GM23338 (cell line): ENCODE measurements around the gene HSD3B7. TPM values are rescaled to one million over a fixed set of nuclear protein-coding genes. Genes with fewer than 3 reads are reported as not detected.

Experiments
- ATAC-seq: fragments of 200-7000 bp; cut with Tn5 transposase; 3 replicates; pipeline ENCODE4 v1.9.1; 2020
- DNase-seq: peaks from one replicate; pipeline ENCODE4 v3.0.0-alpha.2; 2015; ENCODE audit warnings: low spot score
- H2AFZ ChIP-seq: fragments of 200-600 bp; sonication (generic); 2 replicates; pipeline ENCODE4 v1.8.0; 2016; ENCODE audit warnings: antibody characterized with exemption, mild to moderate bottlenecking, moderate library complexity
- H3F3A ChIP-seq: fragments of 200-600 bp; sonication (generic); replicated peaks from 2 replicates; pipeline ENCODE4 v1.8.0; 2017; ENCODE audit warnings: antibody characterized with exemption, mixed run types, low read depth
- H3K27ac ChIP-seq: fragments of 200-600 bp; sonication (generic); 2 replicates; pipeline ENCODE4 v1.6.1; 2016; ENCODE audit warnings: low read depth
- H3K27me3 ChIP-seq: fragments of 200-600 bp; sonication (generic); 2 replicates; pipeline ENCODE4 v1.8.0; 2016; ENCODE audit warnings: mild to moderate bottlenecking, mixed run types, moderate library complexity; ENCODE audit not compliant: insufficient read depth
- H3K36me3 ChIP-seq: fragments of 200-600 bp; sonication (generic); 2 replicates; pipeline ENCODE4 v1.8.0; 2016; ENCODE audit warnings: mild to moderate bottlenecking; ENCODE audit not compliant: insufficient read depth
- H3K4me1 ChIP-seq: fragments of 200-600 bp; sonication (generic); 2 replicates; pipeline ENCODE4 v1.8.0; 2016; ENCODE audit warnings: mild to moderate bottlenecking, moderate library complexity; ENCODE audit not compliant: insufficient read depth
- H3K4me2 ChIP-seq: fragments of 200-600 bp; sonication (generic); 2 replicates; pipeline ENCODE4 v1.7.1; 2017; ENCODE audit warnings: mixed run types
- H3K4me3 ChIP-seq: fragments of 200-600 bp; sonication (generic); 2 replicates; pipeline ENCODE4 v1.6.1; 2016; ENCODE audit warnings: mixed run types
- H3K79me2 ChIP-seq: fragments of 200-600 bp; sonication (generic); replicated peaks from 2 replicates; pipeline ENCODE4 v1.8.0; 2017; ENCODE audit warnings: mild to moderate bottlenecking; ENCODE audit not compliant: insufficient read depth
- H3K9me2 ChIP-seq: fragments of 200-600 bp; sonication (generic); 2 replicates; pipeline ENCODE4 v1.8.0; 2017; ENCODE audit not compliant: insufficient read depth
- H4K20me1 ChIP-seq: fragments of 200-600 bp; sonication (generic); replicated peaks from 2 replicates; pipeline ENCODE4 v1.8.0; 2017; ENCODE audit warnings: mild to moderate bottlenecking; ENCODE audit not compliant: insufficient read depth
- H3K27ac Mint-ChIP-seq: 2 replicates; pipeline ENCODE4 v1.8.0; 2020; ENCODE audit warnings: inconsistent platforms, mild to moderate bottlenecking, moderate library complexity, mixed read lengths
- H3K27me3 Mint-ChIP-seq: 3 replicates; pipeline ENCODE4 v1.8.0; 2022; ENCODE audit warnings: low read depth, mild to moderate bottlenecking, moderate library complexity, mixed read lengths, inconsistent platforms; ENCODE audit not compliant: insufficient read depth, poor library complexity
- H3K36me3 Mint-ChIP-seq: 3 replicates; pipeline ENCODE4 v1.8.0; 2021; ENCODE audit warnings: low read depth, mild to moderate bottlenecking, inconsistent platforms, moderate library complexity, mixed read lengths
- H3K4me1 Mint-ChIP-seq: 3 replicates; pipeline ENCODE4 v1.8.0; 2020; ENCODE audit warnings: mild to moderate bottlenecking, inconsistent platforms, mixed read lengths
- H3K4me3 Mint-ChIP-seq: 3 replicates; pipeline ENCODE4 v1.8.0; 2021; ENCODE audit warnings: moderate library complexity, mild to moderate bottlenecking, inconsistent platforms, mixed read lengths
- H3K9me3 Mint-ChIP-seq: 3 replicates; pipeline ENCODE4 v1.8.0; 2020; ENCODE audit warnings: moderate library complexity, mild to moderate bottlenecking, inconsistent platforms, mixed read lengths
- CREB1 ChIP-seq: fragments of 250-450 bp; sonication (Bioruptor Pico); IDR thresholded peaks from 2 replicates; pipeline ENCODE4 v1.5.0; 2020; ENCODE audit warnings: low read depth, mild to moderate bottlenecking, moderate library complexity
- CTCF ChIP-seq, 2 experiments: fragments of 200-600 bp in 1 of 2; sonication (generic) in 1 of 2; conservative IDR thresholded peaks; 2 replicates each; pipeline versions ENCODE4 v1.5.1 to v1.6.1; 2016 to 2017; ENCODE audit warnings: antibody characterized with exemption in 2 of 2, low read depth in 2 of 2, mild to moderate bottlenecking in 2 of 2, moderate library complexity in 1 of 2
- ETS1 ChIP-seq: IDR thresholded peaks from 2 replicates; pipeline ENCODE4 v1.6.1; 2016; ENCODE audit warnings: antibody characterized with exemption
- EZH2phosphoT487 ChIP-seq: fragments of 200-600 bp; sonication (generic); IDR thresholded peaks from one replicate; pipeline ENCODE4 v1.8.1; 2018; ENCODE audit warnings: antibody characterized with exemption; ENCODE audit not compliant: unreplicated experiment
- JUNB ChIP-seq: IDR thresholded peaks from one replicate; pipeline ENCODE4 v1.6.1; 2016; ENCODE audit warnings: antibody characterized with exemption; ENCODE audit not compliant: unreplicated experiment
- POLR2AphosphoS5 ChIP-seq: IDR thresholded peaks from 2 replicates; pipeline ENCODE4 v1.6.1; 2016; ENCODE audit warnings: antibody characterized with exemption, low read depth
- REST ChIP-seq: IDR thresholded peaks from one replicate; pipeline ENCODE4 v1.6.1; 2018; ENCODE audit warnings: antibody characterized with exemption; ENCODE audit not compliant: unreplicated experiment
- STAT1 ChIP-seq: IDR thresholded peaks from one replicate; pipeline ENCODE4 v1.6.1; 2016; ENCODE audit warnings: antibody characterized with exemption; ENCODE audit not compliant: unreplicated experiment
- ZNF114 ChIP-seq: fragments of 250-450 bp; sonication (Bioruptor Pico); IDR thresholded peaks from 2 replicates; pipeline ENCODE4 v1.5.0; 2020; ENCODE audit warnings: mild to moderate bottlenecking, moderate library complexity
- ZNF331 ChIP-seq: fragments of 250-450 bp; sonication (Bioruptor Pico); IDR thresholded peaks from 2 replicates; pipeline ENCODE4 v1.5.0; 2020; ENCODE audit warnings: low read depth, mild to moderate bottlenecking, moderate library complexity
- ZNF462 ChIP-seq: fragments of 250-450 bp; sonication (Bioruptor Pico); IDR thresholded peaks from 2 replicates; pipeline ENCODE4 v1.5.0; 2020; ENCODE audit warnings: mild to moderate bottlenecking, moderate library complexity
- polyA plus RNA-seq: library from polyadenylated mRNA; unstranded; fragments of >200 nt; fragmentation: Nextera tagmentation; extraction: Ambion mirVana; gene quantifications from 2 replicates; pipeline ENCODE4 v1.2.1, GENCODE V29; 2016
- total RNA-seq: library from RNA; depleted of rRNA; stranded (reverse); fragments of >200 nt; shearing (Covaris generic); gene quantifications from 2 replicates; pipeline ENCODE4 v1.2.3, GENCODE V29; 2014

HSD3B7 gene
- total and polyA plus RNA-seq, 2 experiments from 2014 or later, result 4.3 to 12.2 TPM

DNA sequence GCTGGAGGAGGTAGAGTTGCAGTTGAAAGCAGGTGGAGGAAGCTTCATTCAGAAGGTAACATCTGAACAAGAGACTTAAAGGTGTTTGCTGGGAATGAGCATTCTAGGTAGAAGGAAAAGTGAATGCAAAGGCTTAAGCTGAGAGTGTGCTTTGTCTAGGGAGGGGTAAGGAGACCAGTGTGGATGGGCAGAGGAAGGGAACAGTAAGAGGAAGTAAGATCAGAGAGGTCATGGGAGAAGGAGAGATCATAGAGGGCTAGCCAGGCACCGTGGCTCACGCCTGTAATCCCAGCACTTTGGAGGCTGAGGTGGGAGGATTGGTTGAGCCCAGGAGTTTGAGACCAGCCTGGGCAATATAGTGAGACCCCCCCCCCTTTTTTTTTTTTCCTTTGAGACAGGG, 51.7 kb downstream of the HSD3B7 start:
- Histone ChIP-seq H3K27me3 (no peaks in the 10 kb centered on the region), H3F3A (peaks cover 16% of the 10 kb centered on the region), H3K79me2 (no peaks in the 10 kb centered on the region; the same call in 1 of the 2 replicates), H2AFZ (no peak overlapping the region), H3K4me2 (no peak overlapping the region), H3K9me2 (no peaks in the 10 kb centered on the region), H3K36me3 (no peaks in the 10 kb centered on the region; the same call in 1 of the 2 replicates), H3K4me1 (peaks cover 9% of the 10 kb centered on the region), H4K20me1 (no peaks in the 10 kb centered on the region), H3K4me3 (no peak overlapping the region), H3K27ac (no peak overlapping the region)
- H3K27me3 Mint-ChIP-seq, result peaks cover 12% of the 10 kb centered on the region
- no peaks in the 10 kb centered on the region; the same call in 2 of the 3 replicates for H3K9me3 Mint-ChIP-seq
- peaks cover 6% of the 10 kb centered on the region for H3K36me3 Mint-ChIP-seq
- no peak for TF ChIP-seq ZNF331 (CRISPR knock-in tag)
- TF ChIP-seq ZNF462, result no peak
- TF ChIP-seq ETS1, result no peak
- TF ChIP-seq ZNF114, result no peak
- no peak for TF ChIP-seq CTCF (conservative IDR thresholded peaks at IDR 0.05; ENCODE audit: low read depth in 2 of 2)
- no peak for TF ChIP-seq REST
- no peak for TF ChIP-seq STAT1
- no peak for TF ChIP-seq CREB1 (CRISPR knock-in tag)
- no peak for TF ChIP-seq EZH2phosphoT487
- TF ChIP-seq JUNB, result no peak
- TF ChIP-seq POLR2AphosphoS5, result no peak
- no peak overlapping the region for H3K4me3 Mint-ChIP-seq
- H3K27ac Mint-ChIP-seq, result no peak overlapping the region
- DNase-seq, result no peak
- peaks cover 8% of the 10 kb centered on the region; the same call in 1 of the 3 replicates for H3K4me1 Mint-ChIP-seq
- no peak for ATAC-seq
